Gastroesophageal sphincter (tissue), 4 donors: ENCODE measurements around the gene OTOG. TPM values are rescaled to one million over a fixed set of nuclear protein-coding genes. Genes with fewer than 3 reads are reported as not detected.

Source experiments
- ATAC-seq: fragments of 150-250 bp; one replicate; pipeline ENCODE4 v1.9.1; 2016; ENCODE audit warnings: mild to moderate bottlenecking, moderate library complexity
- H3K27ac ChIP-seq, 4 donors: fragments of 200-600 bp; sonication (generic) in 3 of 4; 1 replicate in 3 of 4; 2 replicates in 1 of 4; pipeline ENCODE4 v1.5.1; 2016 to 2019
- H3K27me3 ChIP-seq: fragments of 200-600 bp; sonication (generic); one replicate; pipeline ENCODE4 v1.5.1; 2019
- H3K36me3 ChIP-seq, 2 donors: fragments of 200-600 bp; sonication (generic); one replicate each; pipeline ENCODE4 v1.5.1; 2019; ENCODE audit warnings: control low read depth in 1 of 2
- H3K4me1 ChIP-seq, 3 donors: fragments of 200-600 bp; sonication (generic); 1 replicate in 2 of 3; 2 replicates in 1 of 3; pipeline ENCODE4 v1.5.1; 2016 to 2019; ENCODE audit warnings: control low read depth in 2 of 3
- H3K4me3 ChIP-seq, 2 donors: fragments of 200-600 bp; sonication (generic); one replicate each; pipeline ENCODE4 v1.5.1; 2019; ENCODE audit warnings: mild to moderate bottlenecking in 1 of 2, moderate library complexity in 1 of 2
- H3K9me3 ChIP-seq, 3 donors: fragments of 200-600 bp; sonication (generic); one replicate each; pipeline ENCODE4 v1.5.1; 2017 to 2019; ENCODE audit warnings: control low read depth in 2 of 3
- CTCF ChIP-seq, 4 experiments: fragments of 200-600 bp in 2 of 4; fragments of 450-650 bp in 2 of 4; sonication (generic) in 1 of 4; IDR thresholded peaks; one replicate each; pipeline ENCODE4 v1.5.1; 2017 to 2019; ENCODE audit warnings: antibody characterized with exemption in 4 of 4, mild to moderate bottlenecking in 2 of 4, moderate library complexity in 2 of 4
- EP300 ChIP-seq: sonication (generic); formaldehyde crosslinking; IDR thresholded peaks from one replicate; pipeline ENCODE4 v1.6.1; 2017; ENCODE audit warnings: antibody characterized with exemption, mild to moderate bottlenecking
- POLR2A ChIP-seq, 2 donors: fragments of 450-650 bp; IDR thresholded peaks; one replicate each; pipeline ENCODE4 v1.6.1; 2017; ENCODE audit warnings: antibody characterized with exemption in 2 of 2, mild to moderate bottlenecking in 2 of 2, moderate library complexity in 1 of 2
- POLR2AphosphoS5 ChIP-seq: sonication (generic); formaldehyde crosslinking; IDR thresholded peaks from one replicate; pipeline ENCODE4 v1.6.1; 2017; ENCODE audit warnings: antibody characterized with exemption
- WGBS, 2 donors: methylation state at CpG; one replicate each; pipeline ENCODE4 v1.1.5; 2018; ENCODE audit warnings: low coverage in 1 of 2; 5-methylcytosine and 5-hydroxymethylcytosine counted together
- total RNA-seq, 4 donors: library from RNA; depleted of rRNA; stranded (reverse); fragments of >200 nt; gene quantifications; one replicate each; pipeline ENCODE4 v1.1.0, GENCODE V29; 2016

Gene OTOG
- total RNA-seq, 4 donors from 2014 or later = not detected

- H3K4me1 ChIP-seq = no peaks in the 10 kb centered on the region
- no peaks in the 10 kb centered on the region for H3K36me3 ChIP-seq
- no peak overlapping the region for H3K4me3 ChIP-seq
- WGBS, 2 donors = 35 to 48% methylated on average over 3 to 6 of the region's 12 CpGs
- no peaks in the 10 kb centered on the region for H3K9me3 ChIP-seq
- H3K27ac ChIP-seq = no peak overlapping the region
- no peak for TF ChIP-seq POLR2A (IDR thresholded peaks at IDR 0.05)
- TF ChIP-seq POLR2AphosphoS5 = no peak
- no peak for TF ChIP-seq EP300
- no peak for TF ChIP-seq CTCF (IDR thresholded peaks at IDR 0.05)
- peaks cover 37% of the 10 kb centered on the region for H3K27me3 ChIP-seq
- no peak for ATAC-seq
Measured at GRCh38 chr11:17560281-17561110, 13.4 kb downstream of the OTOG start.

- Histone ChIP-seq H3K4me1 (no peaks in the 10 kb centered on the region), H3K27ac (no peak overlapping the region), H3K4me3 (no peak overlapping the region), H3K9me3 (no peaks in the 10 kb centered on the region), H3K27me3 (peaks cover 37% of the 10 kb centered on the region), H3K36me3 (no peaks in the 10 kb centered on the region)
- ATAC-seq = no peak
- TF ChIP-seq CTCF (IDR thresholded peaks at IDR 0.05) = no peak
- no peak for TF ChIP-seq POLR2AphosphoS5
- TF ChIP-seq POLR2A (IDR thresholded peaks at IDR 0.05) = no peak
- no peak for TF ChIP-seq EP300
- 100% methylated on average over 1 of the region's 4 CpGs for WGBS, 2 donors
Measured at GRCh38 chr11:17561111-17561415, 14.0 kb downstream of the OTOG start.

GRCh38 chr11:17561526-17561925 lies 14.5 kb downstream of the OTOG start:
- TF ChIP-seq CTCF (IDR thresholded peaks at IDR 0.05) = no peak
- no peak for TF ChIP-seq POLR2A (IDR thresholded peaks at IDR 0.05)
- no peak for TF ChIP-seq POLR2AphosphoS5
- no peak for TF ChIP-seq EP300
- no peak for ATAC-seq
- no peak overlapping the region for H3K27ac ChIP-seq
- H3K27me3 ChIP-seq = peaks cover 36% of the 10 kb centered on the region
- no peak overlapping the region for H3K4me3 ChIP-seq
- no peaks in the 10 kb centered on the region for H3K4me1 ChIP-seq
- 92% methylated on average over 9 of the region's 9 CpGs; no CpG with 5 or more reads in 1 of the 2 donors for WGBS, 2 donors
- H3K9me3 ChIP-seq = no peaks in the 10 kb centered on the region
- H3K36me3 ChIP-seq = no peaks in the 10 kb centered on the region

- peaks cover 20% of the 10 kb centered on the region for H3K27me3 ChIP-seq
- H3K9me3 ChIP-seq = no peaks in the 10 kb centered on the region
- no peaks in the 10 kb centered on the region for H3K4me1 ChIP-seq
- TF ChIP-seq CTCF (IDR thresholded peaks at IDR 0.05) (no peak), POLR2AphosphoS5 (no peak), POLR2A (IDR thresholded peaks at IDR 0.05) (no peak), EP300 (no peak)
- no peak overlapping the region for H3K27ac ChIP-seq
- H3K36me3 ChIP-seq = no peaks in the 10 kb centered on the region
- no peak for ATAC-seq
- no peak overlapping the region for H3K4me3 ChIP-seq
Measured at GRCh38 chr11:17563231-17563646, 16.2 kb downstream of the OTOG start.

- peaks cover 11% of the 10 kb centered on the region for H3K27me3 ChIP-seq
- no peaks in the 10 kb centered on the region for H3K4me1 ChIP-seq
- 79 to 81% methylated on average over 3 to 4 of the region's 4 CpGs for WGBS, 2 donors
- H3K36me3 ChIP-seq = no peaks in the 10 kb centered on the region
- no peak for ATAC-seq
- H3K4me3 ChIP-seq = no peak overlapping the region
- TF ChIP-seq CTCF (IDR thresholded peaks at IDR 0.05) (no peak), EP300 (no peak)
- H3K9me3 ChIP-seq = no peaks in the 10 kb centered on the region
- no peak overlapping the region for H3K27ac ChIP-seq
Measured at GRCh38 chr11:17563961-17564686, 17.1 kb downstream of the OTOG start.
